Right cardiac atrium (tissue), 5 donors: ENCODE data around the gene ANKRD44. TPM values are rescaled to one million over a fixed set of nuclear protein-coding genes. Genes with fewer than 3 reads are reported as not detected.
A peak's percentile ranks its signal among the peaks of the same experiment; 100 is the strongest.

Experiments
- ATAC-seq, 2 donors: fragments of 200-7000 bp; cut with Tn5 transposase; one replicate each; pipeline versions ENCODE4 v1.8.0 to v1.9.1; 2020; ENCODE audit warnings: moderate library complexity in 2 of 2, mild to moderate bottlenecking in 1 of 2
- DNase-seq, 3 donors: peaks; one replicate each; pipeline ENCODE4 v3.0.0-alpha.2; 2020
- H3K27ac ChIP-seq: one replicate; pipeline ENCODE4 v1.5.1; 2013; ENCODE audit warnings: mild to moderate bottlenecking, low read length, control low read depth, moderate library complexity
- H3K27me3 ChIP-seq: one replicate; pipeline ENCODE4 v1.6.1; 2013; ENCODE audit not compliant: control insufficient read depth, insufficient read depth
- H3K4me1 ChIP-seq: one replicate; pipeline ENCODE4 v1.6.1; 2013; ENCODE audit warnings: low read length; ENCODE audit not compliant: control insufficient read depth, insufficient read depth
- H3K4me3 ChIP-seq: one replicate; pipeline ENCODE4 v1.5.1; 2013; ENCODE audit warnings: low read length, control low read depth
- H3K9me3 ChIP-seq: one replicate; pipeline ENCODE4 v1.6.1; 2013; ENCODE audit warnings: low read length; ENCODE audit not compliant: control insufficient read depth
- WGBS: extraction: QIAGEN DNeasy Blood & Tissue Kit; methylation state at CpG from one replicate; pipeline ENCODE4 v1.1.7; 2013; 5-methylcytosine and 5-hydroxymethylcytosine counted together
- intact Hi-C, 4 donors: fragments of 100-400 bp; cut with DNase I; formaldehyde crosslinking; loops; one replicate each; pipeline versions ENCODE4 v1.11.0 to v1.14.0; 2022 to 2023
- polyA plus RNA-seq: library from polyadenylated mRNA; stranded (reverse); fragments of 200-250 nt; gene quantifications from one replicate; pipeline ENCODE4 v1.2.3, GENCODE V29; 2013
- total RNA-seq, 4 donors: library from RNA; stranded (reverse); fragmentation: NEBNext Ultra II Directional; extraction: Animal tissue kit (Norgen Biotek cat#: 25700); gene quantifications; one replicate each; pipeline ENCODE4 v1.2.1, GENCODE V29; 2021
- donor health status: healthy with polysubstance abuse.
- donor health status: DM: no; HTN: yes; CAD: no.
- donor health status: DM: no; HTN: no; CAD: no.
- donor health status: DM: no; HTN: yes; CAD: no; lungs with severe emphysema.
- donor health status: DM: yes; HTN: yes; CAD: no.

Gene ANKRD44
- total and polyA plus RNA-seq, 5 donors = 4.8 to 18.8 (median 14.3) TPM

DNA sequence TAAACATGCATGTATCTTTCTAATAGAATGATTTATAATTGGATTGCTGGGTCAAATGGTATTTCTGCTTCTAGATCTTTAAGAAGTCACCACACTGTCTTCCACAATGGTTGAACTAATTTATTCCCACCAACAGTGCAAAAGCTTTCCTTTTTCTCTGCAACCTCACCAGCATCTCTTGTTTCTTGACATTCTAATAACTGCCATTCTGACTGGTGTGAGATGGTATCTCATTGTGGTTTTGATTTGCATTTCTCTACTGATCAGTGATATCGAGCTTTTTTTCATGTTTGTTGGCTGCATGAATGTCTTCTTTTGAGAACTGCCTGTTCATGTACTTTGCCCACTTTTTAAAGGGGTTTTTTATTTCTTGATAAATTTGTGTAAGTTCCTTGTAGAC is 182.5 kb downstream of the ANKRD44 start:
- no peak overlapping the region for H3K27ac ChIP-seq
- no peak for ATAC-seq
- H3K27me3 ChIP-seq = no peaks in the 10 kb centered on the region
- no peak for DNase-seq
- H3K4me3 ChIP-seq = no peak overlapping the region
- WGBS = 95% methylated on average over 1 of the region's 1 CpG
- peaks cover 3% of the 10 kb centered on the region for H3K4me1 ChIP-seq
- no peaks in the 10 kb centered on the region for H3K9me3 ChIP-seq
- intact Hi-C loops = no loop called here

DNA sequence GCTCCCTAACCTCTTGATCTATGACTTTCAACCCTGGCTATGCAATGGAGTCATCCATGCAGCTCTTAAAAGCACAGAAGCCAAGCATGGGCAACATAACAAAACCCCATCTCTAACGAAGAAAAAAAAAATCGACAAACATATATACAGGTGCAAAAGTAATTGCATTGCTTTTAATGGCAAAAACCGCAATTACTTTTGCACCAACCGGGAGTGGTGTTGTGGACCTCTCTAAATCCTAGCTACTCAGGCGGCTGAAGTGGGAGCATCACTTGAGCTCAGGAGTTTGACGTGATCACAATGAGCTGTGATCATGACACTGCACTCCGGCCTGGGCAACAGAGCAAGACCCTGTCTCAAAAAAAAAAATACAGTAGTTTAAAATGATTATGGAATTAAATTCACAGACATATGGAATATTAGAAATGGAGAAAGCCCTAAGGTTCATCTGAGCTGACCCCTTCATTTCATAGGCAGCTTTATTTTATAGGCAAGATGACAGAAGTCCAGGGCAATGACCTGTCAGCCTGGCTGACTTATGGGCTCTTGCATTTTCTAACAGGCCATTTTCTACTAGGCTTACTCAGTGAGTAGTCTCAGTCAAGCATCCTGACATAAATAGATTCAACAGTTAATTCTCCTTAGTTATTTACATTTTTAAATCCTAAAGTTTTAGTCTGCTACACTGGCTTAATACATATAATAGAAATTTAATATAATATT is 183.8 kb downstream of the ANKRD44 start:
- intact Hi-C loops = no loop called here
- WGBS = 95% methylated on average over 7 of the region's 7 CpGs
- peaks cover 2% of the 10 kb centered on the region for H3K4me1 ChIP-seq

DNA sequence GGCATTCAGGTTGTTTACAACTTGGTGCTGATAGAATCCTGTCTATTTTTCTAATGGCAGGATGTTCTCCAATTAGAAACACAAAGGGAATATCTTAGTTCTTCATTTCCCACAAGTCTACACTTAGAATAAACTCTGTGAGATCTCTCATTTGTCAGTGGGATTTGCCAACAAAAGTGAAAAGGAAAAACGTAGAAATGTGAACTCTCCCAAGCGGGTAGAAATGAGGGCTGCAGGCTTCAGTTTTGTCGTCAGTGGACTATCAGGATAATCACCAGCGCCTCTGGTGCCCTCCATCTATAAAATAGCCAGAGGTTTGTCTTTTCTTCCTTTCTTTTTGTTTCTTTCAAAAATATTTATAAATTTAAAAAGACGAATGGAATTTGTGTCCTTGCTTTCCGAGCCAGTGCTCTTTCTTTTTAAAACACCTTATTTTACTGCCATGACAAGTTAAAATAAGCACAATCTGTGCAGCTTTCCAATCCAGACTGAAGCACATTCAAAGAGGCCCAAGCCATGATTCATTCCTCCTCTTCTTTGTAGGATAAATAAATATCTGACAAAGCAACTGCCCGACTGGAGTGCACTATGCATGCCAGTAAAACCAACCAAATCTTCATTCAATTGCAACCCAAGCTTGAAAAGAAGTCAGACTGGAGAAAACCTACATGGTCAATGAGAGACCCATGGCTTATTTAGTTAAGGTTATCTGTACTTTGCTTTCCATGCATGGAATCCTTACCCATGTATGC is 185.8 kb downstream of the ANKRD44 start:
- Histone ChIP-seq H3K4me1 (no peaks in the 10 kb centered on the region), H3K27me3 (no peaks in the 10 kb centered on the region), H3K4me3 (no peak overlapping the region), H3K27ac (no peak overlapping the region), H3K9me3 (no peaks in the 10 kb centered on the region)
- WGBS = 79% methylated on average over 7 of the region's 7 CpGs
- DNase-seq (no peak), ATAC-seq (no peak)
- intact Hi-C loops = no loop called here

More for the DNA sequence above, 183.8 kb downstream of the ANKRD44 start:
- Histone ChIP-seq H3K9me3 (no peaks in the 10 kb centered on the region), H3K4me3 (no peak overlapping the region), H3K27ac (no peak overlapping the region), H3K27me3 (no peaks in the 10 kb centered on the region)
- no peak for ATAC-seq
- DNase-seq = no peak

DNA sequence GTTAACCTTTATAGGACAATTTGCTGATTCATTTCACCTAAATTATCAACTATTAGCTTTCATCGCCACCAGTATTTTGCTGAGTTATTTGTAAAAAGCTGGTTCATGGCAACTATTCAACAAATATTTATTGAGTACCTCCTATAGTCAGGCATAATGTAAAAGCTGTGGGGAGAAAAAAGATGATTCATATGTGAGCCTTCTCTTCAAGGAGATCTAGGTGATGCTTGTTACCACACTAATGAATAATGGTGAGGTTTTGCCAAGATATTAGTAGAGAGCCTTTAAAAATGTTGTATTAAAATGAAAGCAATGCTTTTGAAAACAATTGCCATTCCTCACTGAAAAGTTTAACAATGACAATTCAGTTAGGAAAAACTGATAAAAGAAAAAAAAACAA is 187.8 kb downstream of the ANKRD44 start:
- Histone ChIP-seq H3K4me3 (no peak overlapping the region), H3K9me3 (no peaks in the 10 kb centered on the region), H3K27me3 (no peaks in the 10 kb centered on the region), H3K27ac (no peak overlapping the region), H3K4me1 (no peaks in the 10 kb centered on the region)
- WGBS = 99% methylated on average over 1 of the region's 1 CpG
- ATAC-seq (no peak), DNase-seq (no peak)
- intact Hi-C loops = no loop called here

DNA sequence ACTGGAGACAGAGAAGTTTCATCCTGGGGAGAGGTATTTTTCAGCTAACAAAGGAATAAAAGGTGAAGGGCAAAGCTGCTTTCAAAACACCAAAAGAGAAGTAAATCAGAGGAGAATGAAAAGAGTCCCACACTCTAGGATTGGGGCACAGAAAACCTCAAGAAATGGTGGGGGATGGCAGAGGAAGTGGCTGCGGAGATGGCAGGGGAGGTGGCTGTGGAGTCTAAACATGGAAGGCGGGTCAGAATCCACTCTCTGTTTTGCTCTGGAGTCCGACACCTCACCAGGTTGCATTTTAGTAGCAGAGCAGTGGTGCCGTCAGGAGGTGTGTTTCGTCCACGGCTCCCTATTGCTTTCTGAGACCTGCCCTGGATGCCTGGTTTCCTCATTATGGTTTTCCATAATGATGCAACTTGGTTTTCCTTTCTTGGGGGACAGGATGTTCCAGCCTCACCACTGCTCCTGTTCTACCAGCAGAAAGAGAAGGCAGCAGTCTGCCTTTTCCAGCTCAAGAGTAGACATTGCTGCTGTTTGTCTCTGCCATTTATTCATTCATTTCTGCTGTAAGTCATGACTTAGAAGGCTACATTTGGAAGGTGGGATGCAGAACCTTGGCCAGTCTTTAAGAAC is 188.7 kb downstream of the ANKRD44 start:
- ATAC-seq (no peak), DNase-seq (no peak)
- 79% methylated on average over 6 of the region's 6 CpGs for WGBS
- intact Hi-C loops = no loop called here
- H3K9me3 ChIP-seq = no peaks in the 10 kb centered on the region
- no peak overlapping the region for H3K27ac ChIP-seq
- no peaks in the 10 kb centered on the region for H3K4me1 ChIP-seq
- H3K4me3 ChIP-seq = no peak overlapping the region
- no peaks in the 10 kb centered on the region for H3K27me3 ChIP-seq

DNA sequence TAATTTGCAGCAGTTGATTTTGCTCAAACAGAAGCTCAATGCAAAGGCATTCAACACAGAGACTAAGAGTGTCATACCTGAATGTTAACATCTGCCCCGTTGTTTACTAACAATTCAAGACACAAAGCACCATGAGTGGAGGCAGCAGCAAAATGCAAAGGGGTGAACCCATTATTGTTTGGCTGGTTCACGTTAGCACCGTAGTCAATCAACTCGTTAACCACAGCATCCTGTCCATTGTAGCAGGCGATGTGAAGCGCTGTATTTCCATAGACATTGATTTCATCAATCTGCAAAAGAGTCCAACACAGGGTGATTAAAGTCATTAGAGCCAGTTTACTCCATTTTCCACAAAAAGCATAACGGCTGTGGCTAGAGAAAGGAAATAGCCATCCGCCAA is 189.3 kb downstream of the ANKRD44 start:
- ATAC-seq (no peak), DNase-seq (no peak)
- Histone ChIP-seq H3K4me1 (no peaks in the 10 kb centered on the region), H3K27ac (no peak overlapping the region), H3K4me3 (no peak overlapping the region), H3K9me3 (no peaks in the 10 kb centered on the region), H3K27me3 (no peaks in the 10 kb centered on the region)
- 92% methylated on average over 8 of the region's 8 CpGs for WGBS
- intact Hi-C loops = no loop called here

DNA sequence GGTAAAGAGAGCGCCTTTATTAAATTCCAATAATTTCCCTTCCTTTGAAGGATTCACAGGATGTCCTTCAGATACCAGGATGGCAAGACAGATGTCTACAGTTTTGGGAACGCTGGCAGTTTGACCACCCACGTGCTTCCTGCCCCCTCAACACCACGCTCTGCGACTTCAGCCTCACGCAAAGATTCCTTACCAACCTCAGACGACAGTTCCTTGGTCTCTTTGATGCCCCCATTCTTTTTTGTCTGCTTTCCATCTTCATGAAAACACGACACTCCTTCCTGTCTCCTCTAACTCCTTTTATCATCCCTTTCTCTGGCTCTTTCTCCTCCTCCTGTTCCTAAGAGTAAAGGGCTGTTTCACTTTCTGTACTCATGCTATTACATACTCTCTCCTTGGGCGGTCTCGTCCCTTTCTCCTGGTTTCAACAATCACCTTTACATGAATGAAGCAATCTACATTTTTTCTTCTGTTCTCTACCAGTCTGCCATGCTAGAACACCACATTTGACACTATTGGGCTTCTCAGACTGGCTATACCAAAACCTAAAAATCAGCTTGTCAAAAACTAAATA is 194.2 kb downstream of the ANKRD44 start:
- H3K27me3 ChIP-seq = no peaks in the 10 kb centered on the region
- H3K4me3 ChIP-seq = no peak overlapping the region
- 82% methylated on average over 10 of the region's 10 CpGs for WGBS
- intact Hi-C loops = loop anchor here in 3 of 4 donors (5.0 to 10.0 kb wide), 3 partner anchors 58 to 261 kb away; partner anchors contain the start of gene ANKRD44 (in 1 of the 3)
- ATAC-seq (no peak), DNase-seq (no peak)
- no peak overlapping the region for H3K27ac ChIP-seq
- no peaks in the 10 kb centered on the region for H3K9me3 ChIP-seq
- H3K4me1 ChIP-seq = peaks cover 1% of the 10 kb centered on the region

DNA sequence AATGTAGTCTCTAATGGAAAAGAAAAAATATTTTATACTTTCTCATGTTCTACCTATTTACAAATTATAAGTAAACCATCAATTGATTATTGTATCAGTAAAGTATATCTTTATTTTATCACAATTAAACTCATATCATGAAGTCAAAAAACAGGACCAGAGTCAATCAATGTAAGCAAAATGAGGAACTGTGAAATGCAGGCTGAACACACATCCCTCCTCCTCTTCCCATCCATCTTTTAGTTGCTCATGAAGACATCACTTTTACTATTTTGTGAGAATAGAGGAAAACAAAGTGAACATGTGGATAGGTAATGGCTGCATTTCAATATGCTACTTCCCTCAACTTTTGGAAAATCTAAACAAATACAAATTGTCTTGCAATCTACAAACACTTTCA is 195.3 kb downstream of the ANKRD44 start:
- H3K27ac ChIP-seq = no peak overlapping the region
- peaks cover 1% of the 10 kb centered on the region for H3K4me1 ChIP-seq
- no peak overlapping the region for H3K4me3 ChIP-seq
- no peak for ATAC-seq
- H3K9me3 ChIP-seq = no peaks in the 10 kb centered on the region
- DNase-seq = no peak
- H3K27me3 ChIP-seq = no peaks in the 10 kb centered on the region
- intact Hi-C loops = loop anchor here in 3 of 4 donors (5.0 to 10.0 kb wide), 3 partner anchors 59 to 262 kb away; partner anchors contain the start of gene ANKRD44 (in 1 of the 3)

DNA sequence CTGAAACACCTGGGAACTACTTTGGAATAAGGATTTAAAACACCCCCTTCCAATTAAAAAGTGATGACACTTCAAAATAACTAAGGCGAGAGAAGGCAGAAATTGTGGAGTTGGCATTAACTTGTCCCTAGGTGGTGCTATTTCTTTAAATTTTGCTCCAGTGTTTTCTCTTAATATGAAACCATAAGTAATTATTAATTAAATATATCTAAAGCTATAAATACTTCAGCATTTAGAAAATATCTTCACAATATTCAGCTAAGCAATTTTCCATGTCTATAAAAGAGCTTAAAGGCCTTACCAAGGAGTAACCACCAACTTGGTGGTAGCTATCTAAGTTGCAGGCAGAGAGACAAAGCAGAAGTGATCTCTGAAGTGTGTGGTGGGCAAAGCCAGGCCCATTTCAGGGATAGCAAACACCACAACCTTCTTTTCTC is 197.3 kb downstream of the ANKRD44 start:
- Histone ChIP-seq H3K9me3 (no peaks in the 10 kb centered on the region), H3K27me3 (no peaks in the 10 kb centered on the region), H3K4me3 (no peak overlapping the region), H3K4me1 (peaks cover 3% of the 10 kb centered on the region), H3K27ac (no peak overlapping the region)
- ATAC-seq (peak in 1 of 2 donors; percentile 40), DNase-seq (no peak)
- WGBS = 1% methylated on average over 1 of the region's 1 CpG
- intact Hi-C loops = loop anchor here in 2 of 4 donors (5.0 to 10.0 kb wide), 3 partner anchors 62 to 269 kb away; no protein-coding TSS in a partner anchor

DNA sequence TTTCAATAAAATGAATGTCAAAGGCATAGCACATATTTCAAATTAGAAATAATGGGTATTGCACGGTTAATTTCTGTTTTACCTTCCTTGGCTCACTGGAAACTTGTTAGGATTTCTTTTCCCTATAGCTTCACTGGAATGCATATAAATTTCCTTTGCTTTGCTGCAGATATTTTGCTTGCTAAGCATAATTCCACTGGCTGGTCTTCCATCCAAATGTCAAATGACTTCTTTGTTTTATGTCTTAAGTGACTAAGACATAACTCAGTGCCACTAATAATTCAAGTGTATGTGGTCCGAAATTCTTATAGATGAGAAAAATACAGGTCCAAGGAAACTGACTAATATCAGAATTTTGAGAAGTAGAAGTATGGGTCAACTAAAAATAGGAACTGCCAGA is 201.3 kb downstream of the ANKRD44 start:
- WGBS = 82% methylated on average over 2 of the region's 2 CpGs
- ATAC-seq (no peak), DNase-seq (no peak)
- intact Hi-C loops = loop anchor here in 1 of 4 donors (10.0 kb wide), 1 partner anchor 205 kb away; the partner anchor contains the start of gene ANKRD44
- peaks cover 8% of the 10 kb centered on the region for H3K4me1 ChIP-seq
- H3K27me3 ChIP-seq = no peaks in the 10 kb centered on the region
- no peak overlapping the region for H3K27ac ChIP-seq
- H3K4me3 ChIP-seq = no peak overlapping the region
- H3K9me3 ChIP-seq = no peaks in the 10 kb centered on the region
